Central memory CD4-positive, alpha-beta T cell (primary cell): ENCODE data around the gene MRPL19.

ENCODE experiments used
- DNase-seq: peaks from one replicate; pipeline ENCODE4 v3.0.0; 2022
- total RNA-seq, 3 experiments: gene quantifications; one replicate each; lab custom pipeline; 2026; lab: John Stamatoyannopoulos, UW

The MRPL19 gene
- total RNA-seq, result 15.6 to 108 (median 47.0) reads per million in 3 experiments

GRCh38 chr2:75646583-75647425 lies at the start of gene MRPL19:
Gene MRPL19, plus strand, starts transcription at chr2:75646783. Its CDS starts 25 bp downstream, at chr2:75646808.
- peak; percentile 71 for DNase-seq

GRCh38 chr2:75596784-75597183 lies 49.8 kb upstream of the MRPL19 start:
- DNase-seq, result no peak

GRCh38 chr2:75597949-75598348 lies 48.6 kb upstream of the MRPL19 start:
- no peak for DNase-seq

GRCh38 chr2:75598589-75599155 lies 47.9 kb upstream of the MRPL19 start:
- no peak for DNase-seq

- DNase-seq, result no peak
Observed at GRCh38 chr2:75600461-75601011, 46.0 kb upstream of the MRPL19 start.

GRCh38 chr2:75602724-75603342 lies 43.8 kb upstream of the MRPL19 start:
- no peak for DNase-seq

GRCh38 chr2:75603477-75603876 lies 43.1 kb upstream of the MRPL19 start:
- DNase-seq, result no peak

GRCh38 chr2:75604484-75604883 lies 42.1 kb upstream of the MRPL19 start:
- no peak for DNase-seq

- DNase-seq, result no peak
Observed at GRCh38 chr2:75605770-75606529, 40.6 kb upstream of the MRPL19 start.

GRCh38 chr2:75606761-75607399 lies 39.7 kb upstream of the MRPL19 start:
- no peak for DNase-seq

GRCh38 chr2:75607400-75607798 lies 39.2 kb upstream of the MRPL19 start:
- no peak for DNase-seq

GRCh38 chr2:75607988-75608683 lies 38.4 kb upstream of the MRPL19 start:
- no peak for DNase-seq

- peak; percentile 20 for DNase-seq
Observed at GRCh38 chr2:75608684-75609333, 37.8 kb upstream of the MRPL19 start.

- DNase-seq, result no peak
Observed at GRCh38 chr2:75609334-75609689, 37.3 kb upstream of the MRPL19 start.

GRCh38 chr2:75609937-75610508 lies 36.6 kb upstream of the MRPL19 start:
- no peak for DNase-seq

GRCh38 chr2:75610671-75611070 lies 35.9 kb upstream of the MRPL19 start:
- DNase-seq, result no peak

- no peak for DNase-seq
Observed at GRCh38 chr2:75612108-75612861, 34.3 kb upstream of the MRPL19 start.

- no peak for DNase-seq
Observed at GRCh38 chr2:75612862-75613243, 33.7 kb upstream of the MRPL19 start.

- DNase-seq, result no peak
Observed at GRCh38 chr2:75614162-75614651, 32.4 kb upstream of the MRPL19 start.

- no peak for DNase-seq
Observed at GRCh38 chr2:75616406-75616805, 30.2 kb upstream of the MRPL19 start.
